AG09309 (cell line): ENCODE data around the gene FGFBP3.

ENCODE experiments used
- DNase-seq: peaks from one replicate; pipeline ENCODE4 v3.0.0-alpha.2; 2010; ENCODE audit warnings: low read depth
- H3K4me3 ChIP-seq: 2 replicates; pipeline ENCODE4 v1.5.1; 2011; ENCODE audit warnings: mild to moderate bottlenecking, low read depth, low read length, moderate library complexity; ENCODE audit not compliant: control insufficient read depth
- CTCF ChIP-seq: IDR thresholded peaks from 2 replicates; pipeline ENCODE4 v1.5.1; 2011; ENCODE audit warnings: mild to moderate bottlenecking, low read depth, low read length, inconsistent platforms; ENCODE audit not compliant: insufficient read depth, control insufficient read depth; ENCODE audit errors: missing control alignments

The FGFBP3 gene

GRCh38 chr10:91879515-91880170 is 29.6 kb downstream of the FGFBP3 start:
- no peak for TF ChIP-seq CTCF
- no peak for DNase-seq

GRCh38 chr10:91875779-91876178 is 33.5 kb downstream of the FGFBP3 start:
- DNase-seq = no peak
- no peak for TF ChIP-seq CTCF

More at GRCh38 chr10:91879515-91880170, 29.6 kb downstream of the FGFBP3 start:
- no peak overlapping the region for H3K4me3 ChIP-seq

DNA sequence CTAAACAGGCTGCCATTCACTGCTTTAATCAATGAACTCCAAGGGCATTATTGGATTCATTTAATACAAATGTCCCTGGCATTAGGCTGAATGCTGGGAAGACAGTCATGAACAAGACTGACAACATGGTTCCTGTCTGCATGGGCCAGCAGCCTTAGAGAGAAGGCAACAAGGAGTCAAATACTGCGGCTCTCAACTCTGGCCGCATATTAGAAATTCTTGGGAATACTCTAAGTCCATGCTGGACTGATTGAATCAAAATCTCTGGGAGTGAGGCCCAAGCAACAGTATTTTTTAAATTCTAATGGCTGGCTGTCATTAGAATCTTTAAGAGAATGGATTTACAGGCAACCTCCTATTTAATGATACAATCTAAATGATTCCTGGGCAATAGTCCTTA is 34.1 kb downstream of the FGFBP3 start:
- no peak for DNase-seq
- TF ChIP-seq CTCF = no peak
- no peak overlapping the region for H3K4me3 ChIP-seq

More at GRCh38 chr10:91875779-91876178, 33.5 kb downstream of the FGFBP3 start:
- no peak overlapping the region for H3K4me3 ChIP-seq

DNA sequence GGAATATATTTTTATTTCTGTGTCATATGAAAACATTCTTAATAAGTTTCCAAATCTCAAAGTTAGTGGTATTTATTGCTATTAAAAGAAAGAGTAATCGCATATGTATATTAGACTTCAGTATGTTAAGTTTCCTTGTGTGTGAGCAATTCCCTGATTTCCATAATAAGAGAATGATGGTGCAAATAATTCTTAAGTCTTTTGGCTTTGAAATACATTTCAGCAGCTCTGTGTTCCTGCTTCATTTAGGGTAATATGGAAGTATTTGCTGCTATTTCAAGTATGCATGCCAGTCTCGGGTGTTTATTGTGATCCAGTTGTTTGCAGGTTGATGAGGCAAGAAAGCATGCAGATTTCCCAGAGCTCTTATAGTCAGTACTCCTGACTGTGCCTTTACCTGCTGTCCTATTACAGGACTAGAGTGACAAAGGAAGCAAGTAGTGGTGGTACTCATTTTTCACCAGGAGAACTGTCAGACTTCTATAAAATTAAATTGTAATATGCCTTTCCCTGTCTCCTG is 43.7 kb downstream of the FGFBP3 start:
- no peak for TF ChIP-seq CTCF
- H3K4me3 ChIP-seq = no peak overlapping the region
- DNase-seq = no peak

DNA sequence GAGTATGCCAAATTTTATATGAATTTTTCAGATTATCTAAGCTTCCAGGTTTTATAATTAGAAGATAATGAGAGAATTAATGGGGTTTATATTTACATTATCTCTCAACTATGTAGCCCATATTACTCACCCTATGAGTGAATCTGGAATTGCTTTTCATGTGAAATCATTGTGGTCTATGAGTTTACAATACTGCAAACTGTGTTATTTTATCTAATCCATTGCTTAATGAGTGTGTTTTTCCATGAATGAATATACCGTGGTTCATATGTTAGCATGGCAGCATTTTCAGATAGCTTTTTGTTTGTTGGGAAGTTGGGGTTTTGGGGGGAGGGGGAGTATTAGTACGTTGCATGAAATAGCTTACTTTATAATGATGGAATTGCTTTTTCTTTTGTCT is 44.5 kb downstream of the FGFBP3 start:
- DNase-seq = no peak
- no peak overlapping the region for H3K4me3 ChIP-seq
- TF ChIP-seq CTCF = no peak

DNA sequence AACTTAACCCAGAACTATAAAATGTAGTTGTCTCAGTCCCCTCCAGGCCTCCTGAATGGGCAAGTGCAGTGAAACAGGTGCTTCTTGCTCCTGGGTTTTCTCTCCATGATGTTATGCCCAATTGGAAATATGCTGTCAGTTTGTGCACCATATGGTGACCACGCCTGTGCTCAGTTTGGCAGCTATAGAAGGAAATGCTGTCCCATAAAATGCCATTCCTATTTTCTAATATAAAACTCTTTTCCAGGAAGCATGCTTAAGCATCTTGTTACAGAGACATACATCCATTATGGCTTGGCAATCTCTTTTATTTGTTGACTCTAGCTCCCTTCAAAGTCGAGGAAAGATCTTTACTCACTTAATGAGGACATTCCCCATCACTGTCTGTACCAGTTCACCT is 45.2 kb downstream of the FGFBP3 start:
- no peak for TF ChIP-seq CTCF
- no peak overlapping the region for H3K4me3 ChIP-seq
- no peak for DNase-seq
